Measurements from ENCODE around the gene MBP. TPM values are rescaled to one million over a fixed set of nuclear protein-coding genes. Genes with fewer than 3 reads are reported as not detected.

MBP gene
- total and polyA plus RNA-seq, 2 of the 4 experiments (the other 2 are of a cell fraction): 0.72 to 0.90 TPM

DNA sequence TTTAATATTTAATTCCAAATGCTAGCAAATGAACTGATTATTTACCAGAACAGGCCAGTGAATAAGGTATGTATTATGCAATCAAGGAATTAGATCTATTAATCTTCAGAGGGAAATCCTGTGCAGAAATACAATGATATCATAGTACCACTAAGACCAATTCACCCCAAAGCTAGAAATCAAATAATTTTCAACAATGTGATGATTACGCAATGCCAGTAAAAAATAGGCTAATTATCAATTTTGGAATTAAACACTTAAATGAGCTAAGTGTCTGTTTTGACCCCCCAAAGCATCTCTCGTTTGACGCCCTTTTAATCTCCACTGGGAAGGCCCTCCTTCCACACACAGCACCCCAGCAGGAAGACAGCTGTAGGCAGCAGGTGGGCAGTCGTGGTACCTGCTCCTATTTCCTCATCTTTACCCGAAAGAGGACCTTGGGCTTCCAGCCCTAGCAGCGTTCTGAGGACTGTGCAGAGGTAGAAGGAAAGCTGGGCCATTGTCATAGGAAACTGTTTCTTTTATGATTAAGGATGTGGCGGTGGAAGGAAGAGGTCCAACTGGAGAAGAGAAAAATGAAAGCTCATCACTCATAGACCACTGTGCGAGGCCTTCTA lies 84.7 kb downstream of the MBP start:
- no peak overlapping the region for H2AK5ac ChIP-seq (ENCODE audit: low read depth, low read length)
- no peak overlapping the region for H3K14ac ChIP-seq (replicated peaks; ENCODE audit: low read depth, low read length)
- TF ChIP-seq CEBPB (IDR thresholded peaks at IDR 0.05; ENCODE audit: low read depth, low read length) (peak; percentile 93), CHD1 (IDR thresholded peaks at IDR 0.05; ENCODE audit: low read depth, low read length) (no peak)
- no peak overlapping the region for H3K9ac ChIP-seq (ENCODE audit: low read depth, low read length)
- H3K79me1 ChIP-seq (ENCODE audit: low read depth in 1 of 2, low read length in 2 of 2): no peaks in the 10 kb centered on the region
- intact Hi-C loops (cut with micrococcal nuclease) (no loop called here), dilution Hi-C loops (cut with HindIII; ENCODE audit: low sequenced_read_pairs, unreplicated experiment) (no loop called here), in situ Hi-C loops (cut with MboI; ENCODE audit: low sequenced_read_pairs) (no loop called here)
- H3K56ac ChIP-seq (ENCODE audit: extremely low read depth, insufficient read depth, low read length): no peak overlapping the region
- H3K4me1 ChIP-seq (ENCODE audit: control insufficient read depth, insufficient read depth, low read length): no peaks in the 10 kb centered on the region
- H4K8ac ChIP-seq (ENCODE audit: low read depth in 2 of 2, low read length in 2 of 2): no peak overlapping the region
- no peaks in the 10 kb centered on the region for H3K9me3 ChIP-seq (ENCODE audit: control insufficient read depth, insufficient read depth, low read length)
- H3K36me3 ChIP-seq (ENCODE audit: control insufficient read depth, insufficient read depth, low read length): no peaks in the 10 kb centered on the region
- H3K4ac ChIP-seq (ENCODE audit: low read depth, low read length): no peak overlapping the region
- H3K18ac ChIP-seq (ENCODE audit: low read depth, low read length): no peak overlapping the region
- no peak overlapping the region for H2AK9ac ChIP-seq (replicated peaks; ENCODE audit: low read depth, low read length, poor library complexity)
- DNase-seq: no peak
- no peaks in the 10 kb centered on the region; the same call in 1 of the 2 replicates for H3K27me3 ChIP-seq (ENCODE audit: control insufficient read depth, insufficient read depth, low read length)
- H4K5ac ChIP-seq (ENCODE audit: low read depth, low read length): no peak overlapping the region
- H3K4me2 ChIP-seq (ENCODE audit: low read depth, low read length): no peak overlapping the region
- no peak overlapping the region for H2BK5ac ChIP-seq (ENCODE audit: low read depth, low read length, poor library complexity, severe bottlenecking)
- H3K27ac ChIP-seq (ENCODE audit: insufficient read depth, low read length): no peak overlapping the region
- H3K23ac ChIP-seq (ENCODE audit: low read depth, low read length): no peak overlapping the region
- no peak for ATAC-seq (ENCODE audit: low read depth)
- no CpG with 5 or more reads among the region's 8 CpGs for WGBS, 2 experiments (ENCODE audit: extremely low coverage in 2 of 2, insufficient read length in 1 of 2)
- no peaks in the 10 kb centered on the region for H3K9me1 ChIP-seq (ENCODE audit: insufficient read depth, low read length)
- H2BK120ac ChIP-seq (ENCODE audit: low read depth, low read length): no peak overlapping the region
- no peak overlapping the region for H2AFZ ChIP-seq (replicated peaks; ENCODE audit: low read length, poor library complexity)
- ChIA-PET POLR2A (ENCODE audit: unreplicated experiment) (no interaction called here), CTCF (no interaction called here)
- no peaks in the 10 kb centered on the region for H4K20me1 ChIP-seq (ENCODE audit: insufficient read depth, low read length)
- no TSS peak for BruUV-seq (replicated peaks)
- no peak overlapping the region for H2BK15ac ChIP-seq (ENCODE audit: low read depth, low read length)
- no peak overlapping the region for H2BK20ac ChIP-seq (ENCODE audit: low read depth, low read length)
- no peak overlapping the region for H4K91ac ChIP-seq (ENCODE audit: insufficient read depth, low read depth, low read length)
- no peak overlapping the region for H3K4me3 ChIP-seq (ENCODE audit: insufficient read depth, low read depth, low read length)

All from IMR-90 (cell line).